ENCODE data around the gene CEP63.
"Not testable (repeated sequence)": the region's sequence is repeated elsewhere in the genome, so short reads cannot be mapped to it uniquely, and the experiment has no call there.

- TF ChIP-seq CTCF (IDR thresholded peaks at IDR 0.05); POLR2A (IDR thresholded peaks at IDR 0.05; ENCODE audit: low read depth); POLR2AphosphoS5 (IDR thresholded peaks at IDR 0.05): not testable (repeated sequence)
These were observed 84.0 kb downstream of the CEP63 start for GRCh38 chr3:134569899-134570298.
